Midbrain (tissue), 1 donor: ENCODE results near the gene MMP24OS.
"Not testable (repeated sequence)": the region's sequence is repeated elsewhere in the genome, so short reads cannot be mapped to it uniquely, and the experiment has no call there.

Experiments used
- DNase-seq: peaks from one replicate; lab custom pipeline; 2025; lab: John Stamatoyannopoulos, UW

MMP24OS gene

GRCh38 chr20:35275741-35276251, 2.1 kb downstream of the MMP24OS start:
- DNase-seq = no peak

GRCh38 chr20:35274172-35275092, 3.5 kb downstream of the MMP24OS start:
- no peak for DNase-seq

- DNase-seq = peak; percentile 55
Observed at GRCh38 chr20:35273449-35274171, 4.3 kb downstream of the MMP24OS start.

GRCh38 chr20:35271904-35272303, 6.0 kb downstream of the MMP24OS start:
- DNase-seq = no peak

- no peak for DNase-seq
Observed at GRCh38 chr20:35271073-35271882, 6.6 kb downstream of the MMP24OS start.

- DNase-seq = no peak
Observed at GRCh38 chr20:35270021-35270902, 7.7 kb downstream of the MMP24OS start.

- peak; percentile 40 for DNase-seq
Observed at GRCh38 chr20:35269055-35269781, 8.7 kb downstream of the MMP24OS start.

- DNase-seq = no peak
Observed at GRCh38 chr20:35267092-35267491, 10.8 kb downstream of the MMP24OS start.

- DNase-seq = no peak
Observed at GRCh38 chr20:35264755-35265154, 13.2 kb downstream of the MMP24OS start.

- no peak for DNase-seq
Observed at GRCh38 chr20:35263532-35264341, 14.2 kb downstream of the MMP24OS start.

- not testable (repeated sequence) for DNase-seq
Observed at GRCh38 chr20:35262731-35263531, 15.0 kb downstream of the MMP24OS start.

- not testable (repeated sequence) for DNase-seq
Observed at GRCh38 chr20:35262321-35262720, 15.6 kb downstream of the MMP24OS start.

- DNase-seq = no peak
Observed at GRCh38 chr20:35260426-35260825, 17.5 kb downstream of the MMP24OS start.

- DNase-seq = no peak
Observed at GRCh38 chr20:35257175-35257909, 20.6 kb downstream of the MMP24OS start.

GRCh38 chr20:35254448-35254999, 23.4 kb downstream of the MMP24OS start:
- DNase-seq = no peak

- DNase-seq = no peak
Observed at GRCh38 chr20:35253010-35253409, 24.9 kb downstream of the MMP24OS start.

- DNase-seq = not testable (repeated sequence)
Observed at GRCh38 chr20:35252598-35252997, 25.3 kb downstream of the MMP24OS start.
